ENCODE data around the gene SHROOM3. TPM values are rescaled to one million over a fixed set of nuclear protein-coding genes. Genes with fewer than 3 reads are reported as not detected.

Gene SHROOM3
- total and polyA plus RNA-seq, 2 of the 13 experiments (the other 11 are each of a cell fraction or from before 2014, with no cell fraction given): 0.01 TPM; not detected in 1

GRCh38 chr4:76463568-76463967, 28.5 kb downstream of the SHROOM3 start:
- H4K20me1 ChIP-seq (ENCODE audit: insufficient read depth, low read length): no peaks in the 10 kb centered on the region
- no peak for TF ChIP-seq AFF4 (CRISPR knock-in tag; IDR thresholded peaks at IDR 0.05)
- TF ChIP-seq ZBTB4 (CRISPR knock-in tag; IDR thresholded peaks at IDR 0.05; ENCODE audit: borderline replicate concordance): no peak
- TF ChIP-seq SRSF1 (optimal IDR thresholded peaks at IDR 0.05; ENCODE audit: low read depth, low read length): no peak
- no peak for TF ChIP-seq ZNF251 (CRISPR knock-in tag; IDR thresholded peaks at IDR 0.05)
- TF ChIP-seq DZIP1 (CRISPR knock-in tag; IDR thresholded peaks at IDR 0.05): no peak
- TF ChIP-seq ZSCAN21 (CRISPR knock-in tag; IDR thresholded peaks at IDR 0.05; ENCODE audit: borderline replicate concordance): no peak
- TF ChIP-seq ELK4 (CRISPR knock-in tag; IDR thresholded peaks at IDR 0.05; ENCODE audit: borderline replicate concordance): no peak
- intact Hi-C loops (cut with micrococcal nuclease; ENCODE audit: unreplicated experiment) (no loop called here), in situ Hi-C loops (cut with HindIII; ENCODE audit: extremely low pct_ligation_motif_present, low pct_unique_long_range_greater_than_20kb) (no loop called here)
- POLR2A ChIA-PET: no interaction called here
- no peaks in the 10 kb centered on the region for H3K4me1 ChIP-seq (ENCODE audit: insufficient read depth, low read length)
- H2AFZ ChIP-seq (ENCODE audit: low read length): no peak overlapping the region
- H3K4me3 ChIP-seq (replicated peaks in 1 of 3; ENCODE audit: insufficient read depth in 1 of 3, low read depth in 2 of 3, low read length in 3 of 3): no peak overlapping the region
- CTCF ChIA-PET (ENCODE audit: low intra/inter-chr PET ratio, low total read pairs): no interaction called here
- FAIRE-seq: no peak
- H3K9ac ChIP-seq (ENCODE audit: insufficient read depth, low read depth, low read length): no peak overlapping the region
- no peaks in the 10 kb centered on the region for H3K27me3 ChIP-seq (ENCODE audit: control insufficient read depth in 1 of 2, insufficient read depth in 2 of 2, low read length in 2 of 2)
- H3K27ac ChIP-seq (ENCODE audit: extremely low read length, insufficient read depth, low read length): no peak overlapping the region
- H3K36me3 ChIP-seq (replicated peaks in 1 of 2; ENCODE audit: control insufficient read depth in 1 of 2, insufficient read depth in 2 of 2, low read length in 2 of 2): no peaks in the 10 kb centered on the region
- no TSS peak for BruUV-seq (replicated peaks)
- WGBS (ENCODE audit: low lambda C conversion rate): no CpG with 5 or more reads among the region's 2 CpGs
- H3K79me2 ChIP-seq (ENCODE audit: insufficient read depth, low read length): no peaks in the 10 kb centered on the region
- ATAC-seq: no peak
- no peak overlapping the region for H3K4me2 ChIP-seq (ENCODE audit: low read depth, low read length)
- H3K9me3 ChIP-seq (ENCODE audit: low read length): peaks cover 20% of the 10 kb centered on the region
- no peak for DNase-seq (ENCODE audit: low spot score)

All from HepG2 (cell line).